H9 (cell line): ENCODE data around the gene PTPRK. TPM values are rescaled to one million over a fixed set of nuclear protein-coding genes. Genes with fewer than 3 reads are reported as not detected.

Experiments
- DNase-seq: peaks from one replicate; pipeline ENCODE4 v3.0.0-alpha.2; 2017
- H2AFZ ChIP-seq: one replicate; pipeline ENCODE4 v1.6.1; 2013; ENCODE audit warnings: mild to moderate bottlenecking, low read length, control low read depth, moderate library complexity
- H2AK5ac ChIP-seq: 2 replicates; pipeline ENCODE4 v1.6.1; 2013; ENCODE audit warnings: low read length, control low read depth, mixed read lengths; ENCODE audit not compliant: insufficient read length
- H2BK120ac ChIP-seq: one replicate; pipeline ENCODE4 v1.6.1; 2013; ENCODE audit warnings: low read depth, mild to moderate bottlenecking, low read length, control low read depth, inconsistent platforms; ENCODE audit not compliant: poor library complexity, severe bottlenecking
- H2BK12ac ChIP-seq: 2 replicates; pipeline ENCODE4 v1.6.1; 2013; ENCODE audit warnings: low read length, control low read depth, mixed read lengths, low read depth; ENCODE audit not compliant: insufficient read length
- H2BK15ac ChIP-seq: 2 replicates; pipeline ENCODE4 v1.6.1; 2013; ENCODE audit warnings: low read depth, low read length, control low read depth
- H2BK20ac ChIP-seq: one replicate; pipeline ENCODE4 v1.6.1; 2013; ENCODE audit warnings: low read depth, mild to moderate bottlenecking, low read length, control low read depth, inconsistent platforms; ENCODE audit not compliant: poor library complexity, severe bottlenecking
- H2BK5ac ChIP-seq: 2 replicates; pipeline ENCODE4 v1.6.1; 2013; ENCODE audit warnings: low read length, control low read depth, mixed read lengths; ENCODE audit not compliant: insufficient read length
- H3K14ac ChIP-seq: 2 replicates; pipeline ENCODE4 v1.6.1; 2013; ENCODE audit warnings: low read length, control low read depth; ENCODE audit not compliant: insufficient read depth
- H3K18ac ChIP-seq: 2 replicates; pipeline ENCODE4 v1.6.1; 2013; ENCODE audit warnings: low read depth, mild to moderate bottlenecking, mixed read lengths, low read length, control low read depth; ENCODE audit not compliant: insufficient read length
- H3K23ac ChIP-seq: 2 replicates; pipeline ENCODE4 v1.6.1; 2013; ENCODE audit warnings: low read length, control low read depth, mixed read lengths, low read depth; ENCODE audit not compliant: insufficient read length
- H3K23me2 ChIP-seq: 2 replicates; pipeline ENCODE4 v1.6.1; 2013; ENCODE audit warnings: low read depth, mild to moderate bottlenecking, mixed read lengths, low read length, control low read depth; ENCODE audit not compliant: insufficient read length, poor library complexity, severe bottlenecking
- H3K27ac ChIP-seq: 2 replicates; pipeline ENCODE4 v1.5.1; 2013; ENCODE audit warnings: low read length, control low read depth, mixed read lengths, low read depth; ENCODE audit not compliant: insufficient read length
- H3K27me3 ChIP-seq: 2 replicates; pipeline ENCODE4 v1.6.1; 2013; ENCODE audit warnings: low read length, control low read depth, inconsistent platforms; ENCODE audit not compliant: insufficient read depth
- H3K4ac ChIP-seq: 2 replicates; pipeline ENCODE4 v1.6.1; 2013; ENCODE audit warnings: low read depth, mild to moderate bottlenecking, control low read depth, inconsistent platforms, low read length, moderate library complexity
- H3K4me1 ChIP-seq: 2 replicates; pipeline ENCODE4 v1.6.1; 2013; ENCODE audit warnings: low read length, control low read depth, inconsistent platforms; ENCODE audit not compliant: insufficient read depth
- H3K4me2 ChIP-seq: 2 replicates; pipeline ENCODE4 v1.6.1; 2013; ENCODE audit warnings: low read length, control low read depth, mixed read lengths; ENCODE audit not compliant: insufficient read length, insufficient read depth
- H3K56ac ChIP-seq: 2 replicates; pipeline ENCODE4 v1.6.1; 2013; ENCODE audit warnings: low read depth, mild to moderate bottlenecking, mixed read lengths, low read length, control low read depth; ENCODE audit not compliant: insufficient read length
- H3K79me1 ChIP-seq: 2 replicates; pipeline ENCODE4 v1.6.1; 2013; ENCODE audit warnings: low read depth, mild to moderate bottlenecking, moderate library complexity, low read length, control low read depth, inconsistent platforms; ENCODE audit not compliant: insufficient read depth, poor library complexity, severe bottlenecking
- H3K79me2 ChIP-seq: 2 replicates; pipeline ENCODE4 v1.6.1; 2013; ENCODE audit warnings: low read length, control low read depth, inconsistent platforms; ENCODE audit not compliant: insufficient read depth
- H3K9ac ChIP-seq: 2 replicates; pipeline ENCODE4 v1.6.1; 2013; ENCODE audit warnings: low read length, control low read depth, mixed read lengths; ENCODE audit not compliant: insufficient read length; ENCODE audit errors: extremely low read depth
- H3K9me3 ChIP-seq: one replicate; pipeline ENCODE4 v1.6.1; 2013; ENCODE audit warnings: low read depth, low read length, inconsistent platforms; ENCODE audit not compliant: control insufficient read depth
- H3T11ph ChIP-seq: one replicate; pipeline ENCODE4 v1.6.1; 2013; ENCODE audit warnings: mild to moderate bottlenecking, low read length, control low read depth, inconsistent platforms
- H4K20me1 ChIP-seq: one replicate; pipeline ENCODE4 v1.6.1; 2013; ENCODE audit not compliant: control insufficient read depth, insufficient read length, insufficient read depth
- H4K5ac ChIP-seq: 2 replicates; pipeline ENCODE4 v1.6.1; 2013; ENCODE audit warnings: low read depth, mild to moderate bottlenecking, mixed read lengths, low read length, control low read depth; ENCODE audit not compliant: insufficient read length
- H4K8ac ChIP-seq: replicated peaks from 2 replicates; pipeline ENCODE4 v1.6.1; 2013; ENCODE audit warnings: low read length, control low read depth, mixed read lengths, low read depth; ENCODE audit not compliant: insufficient read length
- H4K91ac ChIP-seq: 2 replicates; pipeline ENCODE4 v1.6.1; 2013; ENCODE audit warnings: low read depth, mild to moderate bottlenecking, moderate library complexity, mixed read lengths, low read length, control low read depth; ENCODE audit not compliant: insufficient read length
- H3K27ac Mint-ChIP-seq, 3 experiments: 2 replicates in 2 of 3; 3 replicates in 1 of 3; pipeline ENCODE4 v1.8.0; 2020 to 2021; ENCODE audit warnings: mixed read lengths in 3 of 3, mild to moderate bottlenecking in 1 of 3, moderate library complexity in 1 of 3
- H3K27me3 Mint-ChIP-seq: 2 replicates; pipeline ENCODE4 v1.8.0; 2021; ENCODE audit warnings: low read depth, mild to moderate bottlenecking, moderate library complexity, mixed read lengths
- H3K36me3 Mint-ChIP-seq, 3 experiments: 2 replicates in 2 of 3; 3 replicates in 1 of 3; pipeline ENCODE4 v1.8.0; 2020 to 2021; ENCODE audit warnings: low read depth in 3 of 3, mixed read lengths in 3 of 3; ENCODE audit not compliant: insufficient read depth in 1 of 3
- H3K4me1 Mint-ChIP-seq, 2 experiments: 2 replicates each; pipeline ENCODE4 v1.8.0; 2020; ENCODE audit warnings: mixed read lengths in 2 of 2
- H3K4me3 Mint-ChIP-seq, 2 experiments: 2 replicates in 1 of 2; 3 replicates in 1 of 2; pipeline ENCODE4 v1.8.0; 2020 to 2021; ENCODE audit warnings: mild to moderate bottlenecking in 2 of 2, mixed read lengths in 2 of 2, moderate library complexity in 1 of 2
- H3K9me3 Mint-ChIP-seq, 2 experiments: 2 replicates in 1 of 2; 3 replicates in 1 of 2; pipeline ENCODE4 v1.8.0; 2020; ENCODE audit warnings: mild to moderate bottlenecking in 2 of 2, mixed read lengths in 2 of 2, moderate library complexity in 1 of 2
- CTCF ChIP-seq: fragments of 200-600 bp; sonication (generic); conservative IDR thresholded peaks from 3 replicates; pipeline ENCODE4 v1.8.0; 2021; ENCODE audit warnings: antibody characterized with exemption, mild to moderate bottlenecking
- WGBS: extraction: QIAGEN DNeasy Blood & Tissue Kit; methylation state at CpG from one replicate; pipeline ENCODE4 v1.1.7; 2013; ENCODE audit warnings: missing lambda C conversion rate, low lambda C conversion rate, mixed read lengths; ENCODE audit not compliant: insufficient read length; ENCODE audit errors: extremely low coverage; 5-methylcytosine and 5-hydroxymethylcytosine counted together
- total RNA-seq: library from RNA; stranded (reverse); gene quantifications from 2 replicates; pipeline ENCODE4 v1.2.1, GENCODE V29; 2021

The PTPRK gene
- total RNA-seq, 1 experiment from 2014 or later, result 47.9 TPM

GRCh38 chr6:128230267-128230989, 290.0 kb downstream of the PTPRK start:
- H3K9me3 Mint-ChIP-seq, result no peaks in the 10 kb centered on the region

More at GRCh38 chr6:128230267-128230989, 290.0 kb downstream of the PTPRK start:
- H3K27me3 ChIP-seq, result no peaks in the 10 kb centered on the region
- no peaks in the 10 kb centered on the region; the same call in 1 of the 2 replicates for H3K4me1 ChIP-seq
- no peak overlapping the region for H2BK15ac ChIP-seq
- H4K5ac ChIP-seq, result no peak overlapping the region
- H3K79me1 ChIP-seq, result no peaks in the 10 kb centered on the region
- H2BK12ac ChIP-seq, result no peak overlapping the region
- no peaks in the 10 kb centered on the region for H3K79me2 ChIP-seq
- no peaks in the 10 kb centered on the region for H3K9me3 ChIP-seq
- no peak overlapping the region for H2AFZ ChIP-seq
- WGBS, result no CpG with 5 or more reads among the region's 7 CpGs
- H3K9ac ChIP-seq, result no peak overlapping the region
- H3K4me3 Mint-ChIP-seq, result no peak overlapping the region
- H2BK120ac ChIP-seq, result no peak overlapping the region
- peaks cover 0 to 4% (median 0%) of the 10 kb centered on the region in 3 experiments; a peak in 2 of 7 replicates for H3K36me3 Mint-ChIP-seq
- no peak overlapping the region for H4K8ac ChIP-seq
- H3K23me2 ChIP-seq, result no peaks in the 10 kb centered on the region
- no peak overlapping the region for H3T11ph ChIP-seq
- no peak overlapping the region for H3K23ac ChIP-seq
- H4K20me1 ChIP-seq, result no peaks in the 10 kb centered on the region
- no peak overlapping the region for H2BK5ac ChIP-seq
- DNase-seq, result no peak
- no peaks in the 10 kb centered on the region for H3K4me1 Mint-ChIP-seq
- H3K4me2 ChIP-seq, result no peak overlapping the region
- H3K56ac ChIP-seq, result no peak overlapping the region
- no peak overlapping the region for H2BK20ac ChIP-seq
- H3K27ac ChIP-seq, result no peak overlapping the region
- H3K14ac ChIP-seq, result no peak overlapping the region
- no peak overlapping the region for H3K18ac ChIP-seq
- H3K27me3 Mint-ChIP-seq, result no peaks in the 10 kb centered on the region
- H3K4ac ChIP-seq, result no peak overlapping the region
- H4K91ac ChIP-seq, result no peak overlapping the region
- H3K27ac Mint-ChIP-seq, result no peak overlapping the region
- TF ChIP-seq CTCF, result no peak
- no peak overlapping the region for H2AK5ac ChIP-seq
